ENCODE measurements around the gene MOSPD3. TPM values are rescaled to one million over a fixed set of nuclear protein-coding genes. Genes with fewer than 3 reads are reported as not detected.

MOSPD3 gene
- total and polyA plus RNA-seq, 2 of the 8 experiments (the other 6 are each of a cell fraction or from before 2014, with no cell fraction given): 20.7 to 21.4 TPM

DNA sequence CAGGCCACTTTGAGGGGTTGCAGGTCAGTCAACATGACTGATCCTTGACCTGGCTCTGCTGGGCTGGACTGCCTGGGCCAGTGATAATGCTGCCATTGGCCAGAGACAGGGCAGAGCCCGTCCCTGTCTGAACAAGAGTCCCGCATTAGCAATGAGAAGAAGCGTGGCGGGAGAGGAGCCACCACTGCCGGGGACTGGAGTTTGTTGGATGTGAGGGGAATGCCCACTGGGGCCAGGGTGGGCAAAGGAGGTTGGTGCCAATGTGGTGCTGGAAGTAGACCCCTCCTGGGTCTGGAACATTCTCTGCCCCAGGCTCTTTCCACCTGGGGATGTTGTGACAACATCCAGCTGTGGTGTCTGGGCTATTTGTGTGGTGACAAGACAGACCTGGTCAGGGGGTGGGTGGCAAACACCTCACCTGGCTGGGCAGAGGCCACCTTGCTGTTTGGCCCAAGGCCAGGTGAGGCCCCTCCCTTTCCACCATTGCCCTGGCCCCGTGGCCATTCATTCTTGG is 46.3 kb upstream of the MOSPD3 start:
- Histone ChIP-seq H3K14ac (ENCODE audit: insufficient read length) (no peak overlapping the region), H3K27me3 (replicated peaks in 1 of 4; ENCODE audit: control insufficient read depth in 3 of 4, extremely low read depth in 1 of 4, insufficient read depth in 3 of 4, low read length in 3 of 4) (peaks cover 0 to 4% (median under 1%) of the 10 kb centered on the region in 4 experiments; a peak in 1 of 7 replicates), H2AFZ (ENCODE audit: low read length) (no peak overlapping the region), H2BK15ac (ENCODE audit: low read length) (no peak overlapping the region), H4K8ac (ENCODE audit: extremely low read depth, insufficient read depth, low read length) (no peak overlapping the region), H3K4me3 (ENCODE audit: extremely low read depth in 1 of 4, insufficient read depth in 2 of 4, low read depth in 3 of 4, low read length in 4 of 4) (no peak overlapping the region), H3K23me2 (ENCODE audit: low read depth, low read length) (peaks cover 8% of the 10 kb centered on the region; the same call in 1 of the 2 replicates), H2BK120ac (replicated peaks; ENCODE audit: low read depth, low read length) (no peak overlapping the region), H4K20me1 (replicated peaks in 1 of 2; ENCODE audit: control insufficient read depth in 1 of 2, insufficient read depth in 2 of 2, low read length in 2 of 2) (peaks cover 0 to 3% of the 10 kb centered on the region in 2 experiments), H4K5ac (ENCODE audit: insufficient read length, low read depth, low read length) (no peak overlapping the region), H2BK5ac (ENCODE audit: low read depth, low read length) (no peak overlapping the region), H2AK5ac (ENCODE audit: low read depth, low read length) (no peak overlapping the region), H3K79me1 (ENCODE audit: low read depth, low read length) (peaks cover 2% of the 10 kb centered on the region; the same call in 1 of the 2 replicates), H3K23ac (ENCODE audit: insufficient read length) (no peak overlapping the region), H2BK20ac (ENCODE audit: low read length) (no peak overlapping the region), H2BK12ac (ENCODE audit: low read depth, low read length) (no peak overlapping the region), H3K18ac (ENCODE audit: extremely low read depth, low read length) (no peak overlapping the region), H3K4me2 (ENCODE audit: insufficient read depth in 1 of 2, low read depth in 2 of 2, low read length in 2 of 2) (no peak overlapping the region), H3K79me2 (ENCODE audit: control insufficient read depth in 1 of 2, insufficient read depth in 2 of 2, low read length in 2 of 2) (no peaks in the 10 kb centered on the region), H3K9me3 (ENCODE audit: insufficient read depth in 2 of 2, low read depth in 1 of 2, low read length in 1 of 2) (no peaks in the 10 kb centered on the region), H3K4me1 (replicated peaks in 1 of 4; ENCODE audit: control insufficient read depth in 3 of 4, insufficient read depth in 4 of 4, low read length in 3 of 4) (peaks cover 0 to 27% (median 15%) of the 10 kb centered on the region in 4 experiments; a peak in 6 of 7 replicates), H3K9ac (replicated peaks in 1 of 4; ENCODE audit: extremely low read depth in 1 of 4, low read depth in 3 of 4, low read length in 3 of 4) (no peak overlapping the region), H4K91ac (replicated peaks; ENCODE audit: insufficient read length, low read length) (no peak overlapping the region), H3K4ac (replicated peaks; ENCODE audit: insufficient read length, low read depth, low read length) (no peak overlapping the region), H3K27ac (ENCODE audit: low read depth, low read length) (no peak overlapping the region), H3K56ac (replicated peaks; ENCODE audit: insufficient read length, low read depth, low read length) (no peak overlapping the region), H3K36me3 (ENCODE audit: control insufficient read depth in 2 of 4, insufficient read depth in 4 of 4, low read length in 3 of 4) (no peaks in the 10 kb centered on the region)
- ChIA-PET CTCF (ENCODE audit: partially characterized antibody) (interaction anchor here (0.6 to 12.7 kb wide), 13 partner anchors 11 to 200 kb away, joined by 3 to 341 read pairs (median 4); partner anchors contain the start of genes AGFG2, FBXO24, LRCH4 and MOSPD3), POLR2A (ENCODE audit: partially characterized antibody) (interaction anchor here (1.1 to 2.6 kb wide), 5 partner anchors 18 to 96 kb away, joined by 3 to 11 read pairs (median 6); partner anchors contain the start of genes FBXO24 and LRCH4)
- 92% methylated on average over 6 of the region's 6 CpGs; no CpG with 5 or more reads in 1 of the 2 experiments for WGBS, 2 experiments (ENCODE audit: extremely low coverage in 1 of 2, insufficient coverage in 1 of 2, insufficient read length in 1 of 2, insufficient replicate concordance in 2 of 2, low coverage in 1 of 2, low lambda C conversion rate in 2 of 2, missing lambda C conversion rate in 1 of 2)
- TF ChIP-seq KDM1A (IDR thresholded peaks at IDR 0.05; ENCODE audit: borderline replicate concordance, low read length): no peak
- TF ChIP-seq JUND (IDR thresholded peaks at IDR 0.05; ENCODE audit: low read length): no peak
- TF ChIP-seq BRCA1 (IDR thresholded peaks at IDR 0.05; ENCODE audit: low read depth, low read length): no peak
- TF ChIP-seq, protein P1, sequence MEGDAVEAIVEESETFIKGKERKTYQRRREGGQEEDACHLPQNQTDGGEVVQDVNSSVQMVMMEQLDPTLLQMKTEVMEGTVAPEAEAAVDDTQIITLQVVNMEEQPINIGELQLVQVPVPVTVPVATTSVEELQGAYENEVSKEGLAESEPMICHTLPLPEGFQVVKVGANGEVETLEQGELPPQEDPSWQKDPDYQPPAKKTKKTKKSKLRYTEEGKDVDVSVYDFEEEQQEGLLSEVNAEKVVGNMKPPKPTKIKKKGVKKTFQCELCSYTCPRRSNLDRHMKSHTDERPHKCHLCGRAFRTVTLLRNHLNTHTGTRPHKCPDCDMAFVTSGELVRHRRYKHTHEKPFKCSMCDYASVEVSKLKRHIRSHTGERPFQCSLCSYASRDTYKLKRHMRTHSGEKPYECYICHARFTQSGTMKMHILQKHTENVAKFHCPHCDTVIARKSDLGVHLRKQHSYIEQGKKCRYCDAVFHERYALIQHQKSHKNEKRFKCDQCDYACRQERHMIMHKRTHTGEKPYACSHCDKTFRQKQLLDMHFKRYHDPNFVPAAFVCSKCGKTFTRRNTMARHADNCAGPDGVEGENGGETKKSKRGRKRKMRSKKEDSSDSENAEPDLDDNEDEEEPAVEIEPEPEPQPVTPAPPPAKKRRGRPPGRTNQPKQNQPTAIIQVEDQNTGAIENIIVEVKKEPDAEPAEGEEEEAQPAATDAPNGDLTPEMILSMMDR (IDR thresholded peaks at IDR 0.05; ENCODE audit: control extremely low read depth in 1 of 3, insufficient read depth in 1 of 3, low read depth in 1 of 3, low read length in 3 of 3): no peak
- no peak for TF ChIP-seq HDAC6 (IDR thresholded peaks at IDR 0.05; ENCODE audit: low read depth, low read length)
- no peak for TF ChIP-seq ZNF274 (IDR thresholded peaks at IDR 0.05; ENCODE audit: borderline replicate concordance, extremely low read depth, low read length)
- TF ChIP-seq CHD1 (IDR thresholded peaks at IDR 0.05; ENCODE audit: low read depth, low read length): no peak
- FAIRE-seq: no peak
- DNase-seq (ENCODE audit: low read depth in 1 of 2, low spot score in 2 of 2): no peak
